Measurements from ENCODE around the gene GARIN1A.
"Not testable (repeated sequence)": the region's sequence is repeated elsewhere in the genome, so short reads cannot be mapped to it uniquely, and the experiment has no call there.

GRCh38 chr7:128653197-128653596, 18.9 kb upstream of the GARIN1A start:
- TF ChIP-seq POLR2A (IDR thresholded peaks at IDR 0.05; ENCODE audit: low read length); GATA1 (IDR thresholded peaks at IDR 0.05; ENCODE audit: low read depth, low read length): not testable (repeated sequence)

Measured in erythroblast (primary cell).